ENCODE measurements around the gene SEC16A. TPM values are rescaled to one million over a fixed set of nuclear protein-coding genes. Genes with fewer than 3 reads are reported as not detected.

Gene SEC16A
- total and polyA plus RNA-seq, 11 donors = 20.9 to 53.3 (median 29.9) TPM

DNA sequence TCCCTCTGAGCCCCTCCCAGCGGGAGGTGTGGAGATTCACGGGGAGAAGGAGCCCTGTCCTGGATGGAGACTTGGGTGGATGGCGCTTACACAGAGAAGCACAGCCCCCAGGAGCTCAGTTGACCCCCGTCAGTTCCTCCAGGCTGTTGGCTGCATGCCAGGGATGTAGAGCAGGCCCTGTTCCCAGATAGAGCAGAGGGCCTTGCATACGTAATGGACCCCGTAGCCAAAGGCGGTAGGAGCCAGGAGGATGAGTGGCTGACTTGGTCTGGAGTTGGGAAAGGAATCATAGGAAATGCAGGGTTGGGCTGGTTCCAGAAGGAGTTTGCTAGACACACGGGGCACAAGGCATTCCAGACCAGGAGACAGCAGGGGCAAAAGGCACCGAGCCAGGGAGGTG is 69.9 kb downstream of the SEC16A start:
- H3K27me3 ChIP-seq = no peaks in the 10 kb centered on the region

DNA sequence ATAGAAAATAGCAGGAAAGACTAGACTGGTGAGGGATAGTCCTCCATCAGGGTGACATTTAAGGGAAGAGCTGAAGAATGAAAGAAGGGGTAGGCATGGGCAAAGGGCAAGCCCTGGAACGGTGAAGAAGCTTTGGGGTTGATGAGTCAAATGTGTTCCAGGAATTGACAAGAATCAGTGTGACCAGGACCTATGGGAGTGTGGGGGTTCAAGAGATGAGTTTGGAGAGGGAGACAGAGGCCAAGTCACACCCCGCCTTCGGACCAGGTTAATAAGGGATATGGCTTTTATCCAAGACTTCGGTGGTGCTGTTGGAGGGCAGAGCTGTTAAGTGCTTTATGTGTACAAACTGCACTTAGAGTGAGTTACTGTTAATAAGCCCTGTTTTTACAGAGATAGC is 71.5 kb downstream of the SEC16A start:
- peak overlapping the region in 4 of 12 donors; percentile 83 to 90 (median 87) for H3K27ac ChIP-seq
- no peaks in the 10 kb centered on the region for H3K27me3 ChIP-seq
- H3K4me1 ChIP-seq = peaks cover 2 to 35% (median 24%) of the 10 kb centered on the region in 12 donors
- TF ChIP-seq, protein P1, sequence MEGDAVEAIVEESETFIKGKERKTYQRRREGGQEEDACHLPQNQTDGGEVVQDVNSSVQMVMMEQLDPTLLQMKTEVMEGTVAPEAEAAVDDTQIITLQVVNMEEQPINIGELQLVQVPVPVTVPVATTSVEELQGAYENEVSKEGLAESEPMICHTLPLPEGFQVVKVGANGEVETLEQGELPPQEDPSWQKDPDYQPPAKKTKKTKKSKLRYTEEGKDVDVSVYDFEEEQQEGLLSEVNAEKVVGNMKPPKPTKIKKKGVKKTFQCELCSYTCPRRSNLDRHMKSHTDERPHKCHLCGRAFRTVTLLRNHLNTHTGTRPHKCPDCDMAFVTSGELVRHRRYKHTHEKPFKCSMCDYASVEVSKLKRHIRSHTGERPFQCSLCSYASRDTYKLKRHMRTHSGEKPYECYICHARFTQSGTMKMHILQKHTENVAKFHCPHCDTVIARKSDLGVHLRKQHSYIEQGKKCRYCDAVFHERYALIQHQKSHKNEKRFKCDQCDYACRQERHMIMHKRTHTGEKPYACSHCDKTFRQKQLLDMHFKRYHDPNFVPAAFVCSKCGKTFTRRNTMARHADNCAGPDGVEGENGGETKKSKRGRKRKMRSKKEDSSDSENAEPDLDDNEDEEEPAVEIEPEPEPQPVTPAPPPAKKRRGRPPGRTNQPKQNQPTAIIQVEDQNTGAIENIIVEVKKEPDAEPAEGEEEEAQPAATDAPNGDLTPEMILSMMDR (IDR thresholded peaks at IDR 0.05) = no peak
- no peak for TF ChIP-seq POLR2A (IDR thresholded peaks at IDR 0.05)
- no peaks in the 10 kb centered on the region for H3K9me3 ChIP-seq
- DNase-seq (no peak), ATAC-seq (no peak)
- peaks cover 0 to 62% (median 55%) of the 10 kb centered on the region in 9 donors for H3K36me3 ChIP-seq
- WGBS, 4 donors = 26 to 33% (median 30%) methylated on average over 4 of the region's 4 CpGs
- peak overlapping the region; percentile 68 to 100 (median 76) for H3K4me3 ChIP-seq
- intact Hi-C loops (cut with DNase I) = no loop called here

More for the DNA sequence above, 69.9 kb downstream of the SEC16A start:
- TF ChIP-seq, protein P1 (IDR thresholded peaks at IDR 0.05) = no peak
- no peak for TF ChIP-seq POLR2A (IDR thresholded peaks at IDR 0.05)
- peaks cover 2 to 35% (median 24%) of the 10 kb centered on the region in 12 donors for H3K4me1 ChIP-seq
- H3K4me3 ChIP-seq = no peak overlapping the region
- peaks cover 0 to 62% (median 55%) of the 10 kb centered on the region in 9 donors for H3K36me3 ChIP-seq
- H3K9me3 ChIP-seq = no peaks in the 10 kb centered on the region
- ATAC-seq = no peak
- intact Hi-C loops (cut with DNase I) = no loop called here
- peak in 1 of 5 donors; percentile 52 for DNase-seq
- no peak overlapping the region for H3K27ac ChIP-seq
- 37 to 50% (median 44%) methylated on average over 9 of the region's 9 CpGs for WGBS, 4 donors

DNA sequence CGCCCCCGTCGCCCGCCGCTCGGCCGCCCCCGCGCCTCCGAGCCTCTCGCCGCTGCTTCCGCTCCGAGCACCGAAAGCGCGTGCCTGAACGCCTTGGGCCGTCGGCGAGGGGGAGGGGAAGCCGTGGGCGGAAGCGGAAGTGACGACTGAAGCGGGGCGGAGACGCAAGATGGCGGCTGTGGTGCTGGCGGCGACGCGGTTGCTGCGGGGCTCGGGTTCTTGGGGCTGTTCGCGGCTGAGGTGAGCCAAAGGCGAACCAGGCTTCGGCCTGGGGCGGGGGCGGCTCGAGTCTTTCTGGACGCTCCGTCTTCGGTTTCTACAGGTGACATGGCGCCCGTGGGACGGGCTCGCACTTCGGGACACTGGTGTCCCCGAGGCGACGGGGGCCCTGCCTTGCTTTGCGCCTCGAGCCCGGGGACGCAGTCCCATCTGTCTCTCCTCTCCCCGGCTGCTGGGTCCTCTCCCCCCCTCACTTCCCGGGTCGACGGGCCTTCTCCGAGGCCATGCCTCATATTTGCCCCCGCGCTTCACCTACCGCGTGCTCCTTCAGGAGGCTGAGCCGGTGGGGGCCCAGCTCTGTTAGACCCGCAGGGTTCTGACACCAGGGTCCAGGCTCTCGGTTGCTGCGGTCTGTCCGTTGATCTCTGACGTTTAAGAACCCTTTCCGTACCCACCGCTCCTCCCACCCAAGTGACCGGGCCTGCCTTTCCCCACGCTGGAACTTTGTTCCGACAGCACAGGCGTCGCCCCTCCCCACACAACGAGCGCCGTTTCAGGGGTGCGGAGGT is 72.1 kb downstream of the SEC16A start, which contains the start of the genes ENTR1 and PMPCA:
Gene ENTR1 (minus strand): TSS at position 115 of the 788 bp plus-strand sequence. CDS start 217 bp downstream, outside the sequence.
Gene PMPCA (plus strand): TSS at position 159 of the 788 bp plus-strand sequence. CDS start 11 bp downstream, at position 170.
- Histone ChIP-seq H3K36me3 (peaks cover 0 to 62% (median 55%) of the 10 kb centered on the region in 9 donors), H3K4me1 (peaks cover 2 to 35% (median 24%) of the 10 kb centered on the region in 12 donors), H3K27me3 (no peaks in the 10 kb centered on the region), H3K27ac (peak within 1 kb of the TSS in 11 of 12 donors; percentile 71 to 91 (median 84)), H3K9me3 (no peaks in the 10 kb centered on the region), H3K4me3 (peak within 1 kb of the TSS; percentile 68 to 100 (median 76))
- intact Hi-C loops (cut with DNase I) = no loop called here
- 0 to 1% (median 0%) methylated on average over 26 to 83 of the region's 83 CpGs for WGBS, 4 donors
- ATAC-seq (peak; percentile 62 to 94 (median 90)), DNase-seq (peak; percentile 93 to 97 (median 95))
- peak in 1 of 2 donors; percentile 68 for TF ChIP-seq POLR2A (IDR thresholded peaks at IDR 0.05)
- TF ChIP-seq, protein P1 (IDR thresholded peaks at IDR 0.05) = no peak
